ENCODE measurements around the gene TH.

The TH gene

GRCh38 chr11:2171591-2172003 is at the start of gene TH:
Gene TH, minus strand, starts transcription at chr11:2171815. Its CDS starts 29 bp downstream, at chr11:2171786.
- TF ChIP-seq, protein P1, sequence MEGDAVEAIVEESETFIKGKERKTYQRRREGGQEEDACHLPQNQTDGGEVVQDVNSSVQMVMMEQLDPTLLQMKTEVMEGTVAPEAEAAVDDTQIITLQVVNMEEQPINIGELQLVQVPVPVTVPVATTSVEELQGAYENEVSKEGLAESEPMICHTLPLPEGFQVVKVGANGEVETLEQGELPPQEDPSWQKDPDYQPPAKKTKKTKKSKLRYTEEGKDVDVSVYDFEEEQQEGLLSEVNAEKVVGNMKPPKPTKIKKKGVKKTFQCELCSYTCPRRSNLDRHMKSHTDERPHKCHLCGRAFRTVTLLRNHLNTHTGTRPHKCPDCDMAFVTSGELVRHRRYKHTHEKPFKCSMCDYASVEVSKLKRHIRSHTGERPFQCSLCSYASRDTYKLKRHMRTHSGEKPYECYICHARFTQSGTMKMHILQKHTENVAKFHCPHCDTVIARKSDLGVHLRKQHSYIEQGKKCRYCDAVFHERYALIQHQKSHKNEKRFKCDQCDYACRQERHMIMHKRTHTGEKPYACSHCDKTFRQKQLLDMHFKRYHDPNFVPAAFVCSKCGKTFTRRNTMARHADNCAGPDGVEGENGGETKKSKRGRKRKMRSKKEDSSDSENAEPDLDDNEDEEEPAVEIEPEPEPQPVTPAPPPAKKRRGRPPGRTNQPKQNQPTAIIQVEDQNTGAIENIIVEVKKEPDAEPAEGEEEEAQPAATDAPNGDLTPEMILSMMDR (conservative IDR thresholded peaks at IDR 0.05; ENCODE audit: control insufficient read depth, insufficient read depth, low read depth, low read length), result no peak
- DNase-seq (ENCODE audit: low read depth), result no peak
- H3K4me3 ChIP-seq (ENCODE audit: control insufficient read depth, low read depth, low read length), result no peak within 1 kb of the TSS

GRCh38 chr11:2221024-2221423 is 49.4 kb upstream of the TH start:
- TF ChIP-seq, protein P1 (conservative IDR thresholded peaks at IDR 0.05; ENCODE audit: control insufficient read depth, insufficient read depth, low read depth, low read length), result no peak
- no peak for DNase-seq (ENCODE audit: low read depth)
- H3K4me3 ChIP-seq (ENCODE audit: control insufficient read depth, low read depth, low read length), result no peak overlapping the region

DNA sequence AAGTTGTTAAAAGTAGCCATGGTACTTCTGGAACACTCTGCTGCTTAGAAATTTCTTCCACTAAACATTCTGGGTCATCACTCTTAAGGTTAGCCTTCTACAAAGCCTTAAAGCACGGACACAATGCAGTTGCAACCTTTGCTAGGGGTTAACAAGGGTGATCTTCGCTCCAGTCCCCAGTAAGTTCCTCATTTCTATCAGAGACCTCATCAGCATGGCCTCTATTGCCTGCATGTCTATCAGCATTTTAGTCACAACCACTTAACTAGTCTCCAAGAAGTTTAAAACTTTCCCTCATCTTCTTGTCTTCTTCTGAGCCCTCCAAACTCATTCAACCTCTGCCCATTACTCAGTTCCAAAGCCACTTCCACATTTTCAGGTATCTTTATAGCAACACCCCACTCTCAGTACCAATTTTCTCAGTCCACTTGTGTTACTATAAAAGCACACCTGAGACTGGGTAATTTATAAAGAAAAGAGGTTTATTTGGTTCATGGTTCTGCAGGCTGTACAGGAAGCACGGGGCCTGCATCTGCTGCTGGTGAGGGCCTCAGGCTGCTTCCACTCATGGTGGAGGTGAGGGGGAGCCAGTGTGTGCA is 48.7 kb upstream of the TH start:
- H3K4me3 ChIP-seq (ENCODE audit: control insufficient read depth, low read depth, low read length), result no peak overlapping the region
- DNase-seq (ENCODE audit: low read depth), result no peak
- TF ChIP-seq, protein P1 (conservative IDR thresholded peaks at IDR 0.05; ENCODE audit: control insufficient read depth, insufficient read depth, low read depth, low read length), result no peak

GRCh38 chr11:2219318-2220017 is 47.9 kb upstream of the TH start:
- no peak overlapping the region for H3K4me3 ChIP-seq (ENCODE audit: control insufficient read depth, low read depth, low read length)
- DNase-seq (ENCODE audit: low read depth), result no peak
- TF ChIP-seq, protein P1 (conservative IDR thresholded peaks at IDR 0.05; ENCODE audit: control insufficient read depth, insufficient read depth, low read depth, low read length), result no peak

GRCh38 chr11:2218031-2218633 is 46.5 kb upstream of the TH start:
- TF ChIP-seq, protein P1 (conservative IDR thresholded peaks at IDR 0.05; ENCODE audit: control insufficient read depth, insufficient read depth, low read depth, low read length), result no peak
- DNase-seq (ENCODE audit: low read depth), result no peak
- no peak overlapping the region for H3K4me3 ChIP-seq (ENCODE audit: control insufficient read depth, low read depth, low read length)

DNA sequence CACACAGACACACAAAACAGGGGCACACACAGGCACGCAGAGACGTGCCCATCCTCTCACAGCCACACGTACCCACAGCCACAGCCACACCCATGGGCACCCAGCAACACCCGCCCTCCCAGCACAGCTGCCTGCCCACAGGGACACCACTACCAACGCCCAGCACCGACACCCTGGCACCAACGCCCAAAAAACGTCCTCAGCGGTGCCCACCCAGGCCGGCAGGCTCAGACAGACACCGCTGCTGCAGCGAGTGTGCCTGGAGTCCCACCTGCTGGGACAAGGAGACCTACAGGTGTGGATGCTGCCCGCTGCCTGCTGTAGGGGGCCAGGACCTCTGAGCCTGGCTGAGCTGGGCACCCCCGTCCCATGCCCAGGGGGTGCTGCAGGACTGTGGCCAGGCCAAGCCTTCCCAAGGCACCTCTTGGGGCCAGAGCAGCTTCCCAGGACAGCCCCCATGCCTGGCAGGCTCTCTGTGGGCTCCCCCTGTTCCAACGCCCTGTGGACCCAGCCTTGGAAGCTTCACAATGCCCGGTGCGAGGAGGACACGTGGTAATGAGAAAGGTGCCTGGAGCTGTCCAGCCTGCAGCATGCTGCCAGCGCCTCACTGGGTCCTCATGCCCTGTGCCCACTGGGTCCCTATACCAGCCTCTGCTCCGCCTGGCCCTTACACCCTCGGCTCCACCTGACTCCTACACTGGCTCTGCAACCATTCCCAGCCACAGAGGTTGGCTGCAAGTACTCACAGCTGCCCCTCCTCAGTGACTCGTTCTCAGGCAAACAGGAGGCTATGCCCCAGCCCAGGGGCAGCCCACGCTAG is 45.8 kb upstream of the TH start:
- H3K4me3 ChIP-seq (ENCODE audit: control insufficient read depth, low read depth, low read length), result no peak overlapping the region
- TF ChIP-seq, protein P1 (conservative IDR thresholded peaks at IDR 0.05; ENCODE audit: control insufficient read depth, insufficient read depth, low read depth, low read length), result no peak
- DNase-seq (ENCODE audit: low read depth), result no peak

All from fibroblast of mammary gland (primary cell).